Endodermal cell (in vitro differentiated cells): ENCODE data around the gene TES. TPM values are rescaled to one million over a fixed set of nuclear protein-coding genes. Genes with fewer than 3 reads are reported as not detected.

Experiments used
- DNase-seq: peaks from one replicate; pipeline ENCODE4 v3.0.0-alpha.2; 2017
- H3K27ac ChIP-seq: 2 replicates; pipeline ENCODE4 v1.5.1; 2013; ENCODE audit warnings: mild to moderate bottlenecking, low read depth, low read length, moderate library complexity
- H3K27me3 ChIP-seq: 2 replicates; pipeline ENCODE4 v1.6.1; 2013; ENCODE audit warnings: mild to moderate bottlenecking, low read length, moderate library complexity; ENCODE audit not compliant: insufficient read depth, control insufficient read depth, poor library complexity, severe bottlenecking
- H3K36me3 ChIP-seq: 2 replicates; pipeline ENCODE4 v1.7.0; 2013; ENCODE audit warnings: mild to moderate bottlenecking, low read length, moderate library complexity; ENCODE audit not compliant: control insufficient read depth, insufficient read depth
- H3K4me1 ChIP-seq: one replicate; pipeline ENCODE4 v1.7.0; 2013; ENCODE audit warnings: low read length; ENCODE audit not compliant: control insufficient read depth, insufficient read depth
- H3K4me3 ChIP-seq: 2 replicates; pipeline ENCODE4 v1.5.1; 2013; ENCODE audit warnings: mild to moderate bottlenecking, low read length, moderate library complexity
- H3K9ac ChIP-seq: 2 replicates; pipeline ENCODE4 v1.6.1; 2013; ENCODE audit warnings: mild to moderate bottlenecking, low read length, moderate library complexity; ENCODE audit not compliant: poor library complexity, severe bottlenecking; ENCODE audit errors: extremely low read depth
- H3K9me3 ChIP-seq: 2 replicates; pipeline ENCODE4 v1.6.1; 2013; ENCODE audit warnings: mild to moderate bottlenecking, low read length, moderate library complexity; ENCODE audit not compliant: control insufficient read depth
- H3K27ac Mint-ChIP-seq: 2 replicates; pipeline ENCODE4 v1.8.0; 2020; ENCODE audit warnings: mixed read lengths
- H3K27me3 Mint-ChIP-seq: 2 replicates; pipeline ENCODE4 v1.8.0; 2021; ENCODE audit warnings: mild to moderate bottlenecking, mixed read lengths; ENCODE audit not compliant: insufficient read depth
- H3K36me3 Mint-ChIP-seq: 2 replicates; pipeline ENCODE4 v1.8.0; 2020; ENCODE audit warnings: low read depth, mixed read lengths
- H3K4me1 Mint-ChIP-seq: 2 replicates; pipeline ENCODE4 v1.8.0; 2020; ENCODE audit warnings: mixed read lengths
- H3K4me3 Mint-ChIP-seq: 2 replicates; pipeline ENCODE4 v1.8.0; 2020; ENCODE audit warnings: mild to moderate bottlenecking, moderate library complexity, mixed read lengths
- H3K9me3 Mint-ChIP-seq: 2 replicates; pipeline ENCODE4 v1.8.0; 2020; ENCODE audit warnings: mild to moderate bottlenecking, mixed read lengths
- CTCF ChIP-seq: fragments of 200-600 bp; sonication (generic); conservative IDR thresholded peaks from 2 replicates; pipeline ENCODE4 v1.5.0; 2021; ENCODE audit warnings: antibody characterized with exemption, mild to moderate bottlenecking
- WGBS, 2 experiments: methylation state at CpG; one replicate each; pipeline versions ENCODE4 v1.1.5 to v1.1.7; 2013; ENCODE audit warnings: missing lambda C conversion rate in 2 of 2, mixed read lengths in 1 of 2; ENCODE audit not compliant: insufficient coverage in 1 of 2, insufficient read length in 1 of 2; 5-methylcytosine and 5-hydroxymethylcytosine counted together
- total RNA-seq, 2 donors: library from RNA; stranded (reverse); fragmentation: NEBNext Ultra II Directional in 1 of 2; extraction: Animal tissue kit (Norgen Biotek cat#: 25700) in 1 of 2; gene quantifications; 2 replicates in 1 of 2; 3 replicates in 1 of 2; pipeline ENCODE4 v1.2.1, GENCODE V29; 2021

TES gene
- total RNA-seq, 2 donors from 2014 or later, result 23.1 to 31.0 TPM

GRCh38 chr7:116218747-116219146 is 8.4 kb downstream of the TES start:
- H3K9me3 Mint-ChIP-seq, result no peaks in the 10 kb centered on the region
- no peaks in the 10 kb centered on the region for H3K9me3 ChIP-seq
- no peak overlapping the region for H3K9ac ChIP-seq
- no peak overlapping the region for H3K27ac ChIP-seq
- no peak overlapping the region for H3K4me3 ChIP-seq
- H3K27me3 Mint-ChIP-seq, result no peaks in the 10 kb centered on the region
- H3K36me3 Mint-ChIP-seq, result no peaks in the 10 kb centered on the region
- H3K27ac Mint-ChIP-seq, result no peak overlapping the region
- DNase-seq, result no peak
- peaks cover 4% of the 10 kb centered on the region for H3K4me1 ChIP-seq
- peaks cover 9% of the 10 kb centered on the region for H3K4me1 Mint-ChIP-seq
- TF ChIP-seq CTCF, result no peak
- H3K27me3 ChIP-seq, result no peaks in the 10 kb centered on the region
- no peak overlapping the region for H3K4me3 Mint-ChIP-seq
- no peaks in the 10 kb centered on the region for H3K36me3 ChIP-seq
- 75% methylated on average over 1 of the region's 1 CpG; no CpG with 5 or more reads in 1 of the 2 experiments for WGBS, 2 experiments

GRCh38 chr7:116219288-116219687 is 8.9 kb downstream of the TES start:
- Histone ChIP-seq H3K36me3 (no peaks in the 10 kb centered on the region), H3K4me3 (no peak overlapping the region), H3K9ac (no peak overlapping the region), H3K27ac (no peak overlapping the region), H3K4me1 (peaks cover 4% of the 10 kb centered on the region), H3K27me3 (no peaks in the 10 kb centered on the region), H3K9me3 (no peaks in the 10 kb centered on the region)
- Mint-ChIP-seq H3K36me3 (no peaks in the 10 kb centered on the region), H3K9me3 (no peaks in the 10 kb centered on the region), H3K4me3 (no peak overlapping the region), H3K27ac (no peak overlapping the region), H3K4me1 (peaks cover 13% of the 10 kb centered on the region), H3K27me3 (no peaks in the 10 kb centered on the region)
- DNase-seq, result no peak
- no peak for TF ChIP-seq CTCF

DNA sequence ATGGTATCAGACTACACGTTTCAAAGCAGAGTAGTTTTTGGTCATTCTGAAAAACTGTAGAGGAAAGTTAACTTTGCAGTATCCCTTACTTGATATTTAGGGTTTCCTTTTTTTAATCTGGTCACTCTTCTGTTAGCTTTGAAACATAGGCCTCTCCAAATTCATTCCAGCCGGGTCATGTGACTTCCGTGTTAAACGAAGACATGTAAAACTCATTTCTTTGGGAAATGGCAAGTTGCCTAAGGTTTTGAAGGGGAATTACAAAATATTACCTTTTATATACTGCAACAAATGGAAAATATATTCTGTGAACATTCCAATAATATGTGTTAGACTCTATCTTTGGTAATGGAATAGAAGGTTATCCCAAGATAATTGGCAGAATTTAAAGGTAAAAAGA is 9.5 kb downstream of the TES start:
- Mint-ChIP-seq H3K27ac (no peak overlapping the region), H3K36me3 (no peaks in the 10 kb centered on the region), H3K4me3 (no peak overlapping the region), H3K27me3 (no peaks in the 10 kb centered on the region), H3K9me3 (no peaks in the 10 kb centered on the region), H3K4me1 (peaks cover 19% of the 10 kb centered on the region)
- H3K4me1 ChIP-seq, result peaks cover 4% of the 10 kb centered on the region
- no peaks in the 10 kb centered on the region for H3K36me3 ChIP-seq
- H3K27me3 ChIP-seq, result no peaks in the 10 kb centered on the region
- 97 to 100% methylated on average over 2 to 4 of the region's 4 CpGs for WGBS, 2 experiments
- H3K9me3 ChIP-seq, result no peaks in the 10 kb centered on the region
- H3K4me3 ChIP-seq, result no peak overlapping the region
- no peak for DNase-seq
- H3K27ac ChIP-seq, result no peak overlapping the region
- H3K9ac ChIP-seq, result no peak overlapping the region
- no peak for TF ChIP-seq CTCF
